Measurements from ENCODE around the gene BLVRA.
A peak's percentile ranks its signal among the peaks of the same experiment; 100 is the strongest.
"Not testable (repeated sequence)": the region's sequence is repeated elsewhere in the genome, so short reads cannot be mapped to it uniquely, and the experiment has no call there.

The BLVRA gene

GRCh38 chr7:43758029-43758821, at the start of gene BLVRA:
BLVRA (plus strand) TSS chr7:43758680; CDS start chr7:43771159, 12,479 bp downstream.
- Histone ChIP-seq H3K4me3 (replicated peaks; ENCODE audit: low read depth, low read length) (peak within 1 kb of the TSS; percentile 69), H3K36me3 (ENCODE audit: control insufficient read depth, insufficient read depth, low read length) (no peaks in the 10 kb centered on the region), H3K27me3 (replicated peaks; ENCODE audit: control insufficient read depth, insufficient read depth, low read length) (no peaks in the 10 kb centered on the region)
- TF ChIP-seq CTCF (IDR thresholded peaks at IDR 0.05; ENCODE audit: insufficient read depth, low read length, poor library complexity, severe bottlenecking) = no peak
- DNase-seq (ENCODE audit: extremely low read depth, insufficient read length) = peak; percentile 76

- DNase-seq (ENCODE audit: extremely low read depth, insufficient read length) = no peak
- H3K36me3 ChIP-seq (ENCODE audit: control insufficient read depth, insufficient read depth, low read length) = no peaks in the 10 kb centered on the region
- no peaks in the 10 kb centered on the region for H3K27me3 ChIP-seq (replicated peaks; ENCODE audit: control insufficient read depth, insufficient read depth, low read length)
- no peak for TF ChIP-seq CTCF (IDR thresholded peaks at IDR 0.05; ENCODE audit: insufficient read depth, low read length, poor library complexity, severe bottlenecking)
- H3K4me3 ChIP-seq (replicated peaks; ENCODE audit: low read depth, low read length) = no peak overlapping the region
These were observed 47.0 kb upstream of the BLVRA start for GRCh38 chr7:43711503-43711902.

GRCh38 chr7:43715966-43716365, 42.5 kb upstream of the BLVRA start:
- not testable (repeated sequence) for H3K36me3 ChIP-seq (ENCODE audit: control insufficient read depth, insufficient read depth, low read length); H3K27me3 ChIP-seq (replicated peaks; ENCODE audit: control insufficient read depth, insufficient read depth, low read length); H3K4me3 ChIP-seq (replicated peaks; ENCODE audit: low read depth, low read length); DNase-seq (ENCODE audit: extremely low read depth, insufficient read length)

- no peak overlapping the region for H3K4me3 ChIP-seq (replicated peaks; ENCODE audit: low read depth, low read length)
- no peaks in the 10 kb centered on the region for H3K27me3 ChIP-seq (replicated peaks; ENCODE audit: control insufficient read depth, insufficient read depth, low read length)
- no peak for TF ChIP-seq CTCF (IDR thresholded peaks at IDR 0.05; ENCODE audit: insufficient read depth, low read length, poor library complexity, severe bottlenecking)
- H3K36me3 ChIP-seq (ENCODE audit: control insufficient read depth, insufficient read depth, low read length) = no peaks in the 10 kb centered on the region
- no peak for DNase-seq (ENCODE audit: extremely low read depth, insufficient read length)
These were observed 41.9 kb upstream of the BLVRA start for GRCh38 chr7:43716598-43716997.

- peak; percentile 45 for TF ChIP-seq CTCF (IDR thresholded peaks at IDR 0.05; ENCODE audit: insufficient read depth, low read length, poor library complexity, severe bottlenecking)
- Histone ChIP-seq H3K36me3 (ENCODE audit: control insufficient read depth, insufficient read depth, low read length) (no peaks in the 10 kb centered on the region), H3K4me3 (replicated peaks; ENCODE audit: low read depth, low read length) (no peak overlapping the region), H3K27me3 (replicated peaks; ENCODE audit: control insufficient read depth, insufficient read depth, low read length) (no peaks in the 10 kb centered on the region)
- no peak for DNase-seq (ENCODE audit: extremely low read depth, insufficient read length)
These were observed 37.2 kb upstream of the BLVRA start for GRCh38 chr7:43721193-43721806.

- Histone ChIP-seq H3K4me3 (replicated peaks; ENCODE audit: low read depth, low read length) (no peak overlapping the region), H3K27me3 (replicated peaks; ENCODE audit: control insufficient read depth, insufficient read depth, low read length) (no peaks in the 10 kb centered on the region), H3K36me3 (ENCODE audit: control insufficient read depth, insufficient read depth, low read length) (no peaks in the 10 kb centered on the region)
- no peak for TF ChIP-seq CTCF (IDR thresholded peaks at IDR 0.05; ENCODE audit: insufficient read depth, low read length, poor library complexity, severe bottlenecking)
- no peak for DNase-seq (ENCODE audit: extremely low read depth, insufficient read length)
These were observed 35.5 kb upstream of the BLVRA start for GRCh38 chr7:43723007-43723341.
